ENCODE measurements around the gene IGDCC3.
"Not testable (repeated sequence)": the region's sequence is repeated elsewhere in the genome, so short reads cannot be mapped to it uniquely, and the experiment has no call there.

Gene IGDCC3

GRCh38 chr15:65349338-65349737, 28.5 kb downstream of the IGDCC3 start:
- TF ChIP-seq CTCF (IDR thresholded peaks at IDR 0.05; ENCODE audit: low read depth, low read length): no peak

GRCh38 chr15:65347756-65348155, 30.0 kb downstream of the IGDCC3 start:
- not testable (repeated sequence) for H3K4me3 ChIP-seq (ENCODE audit: low read depth, low read length)

More at GRCh38 chr15:65349338-65349737, 28.5 kb downstream of the IGDCC3 start:
- no peak overlapping the region for H3K4me3 ChIP-seq (ENCODE audit: low read depth, low read length)

GRCh38 chr15:65346856-65347598, 30.8 kb downstream of the IGDCC3 start:
- H3K4me3 ChIP-seq (ENCODE audit: low read depth, low read length): no peak overlapping the region
- no peak for TF ChIP-seq CTCF (IDR thresholded peaks at IDR 0.05; ENCODE audit: low read depth, low read length)

- TF ChIP-seq CTCF (IDR thresholded peaks at IDR 0.05; ENCODE audit: low read depth, low read length): no peak
- no peak overlapping the region for H3K4me3 ChIP-seq (ENCODE audit: low read depth, low read length)
Observed at GRCh38 chr15:65344914-65345275, 32.9 kb downstream of the IGDCC3 start.

GRCh38 chr15:65344214-65344913, 33.4 kb downstream of the IGDCC3 start:
- no peak overlapping the region for H3K4me3 ChIP-seq (ENCODE audit: low read depth, low read length)
- no peak for TF ChIP-seq CTCF (IDR thresholded peaks at IDR 0.05; ENCODE audit: low read depth, low read length)

GRCh38 chr15:65343374-65343981, 34.3 kb downstream of the IGDCC3 start:
- no peak for TF ChIP-seq CTCF (IDR thresholded peaks at IDR 0.05; ENCODE audit: low read depth, low read length)
- H3K4me3 ChIP-seq (ENCODE audit: low read depth, low read length): no peak overlapping the region

GRCh38 chr15:65342493-65342892, 35.3 kb downstream of the IGDCC3 start:
- no peak overlapping the region for H3K4me3 ChIP-seq (ENCODE audit: low read depth, low read length)
- no peak for TF ChIP-seq CTCF (IDR thresholded peaks at IDR 0.05; ENCODE audit: low read depth, low read length)
